ENCODE measurements around the gene AGTPBP1. TPM values are rescaled to one million over a fixed set of nuclear protein-coding genes. Genes with fewer than 3 reads are reported as not detected.

AGTPBP1 gene
- total RNA-seq, 4 donors from 2014 or later = 12.9 to 36.6 (median 29.1) TPM

GRCh38 chr9:85508616-85509015, 233.1 kb downstream of the AGTPBP1 start:
- TF ChIP-seq, protein P1, sequence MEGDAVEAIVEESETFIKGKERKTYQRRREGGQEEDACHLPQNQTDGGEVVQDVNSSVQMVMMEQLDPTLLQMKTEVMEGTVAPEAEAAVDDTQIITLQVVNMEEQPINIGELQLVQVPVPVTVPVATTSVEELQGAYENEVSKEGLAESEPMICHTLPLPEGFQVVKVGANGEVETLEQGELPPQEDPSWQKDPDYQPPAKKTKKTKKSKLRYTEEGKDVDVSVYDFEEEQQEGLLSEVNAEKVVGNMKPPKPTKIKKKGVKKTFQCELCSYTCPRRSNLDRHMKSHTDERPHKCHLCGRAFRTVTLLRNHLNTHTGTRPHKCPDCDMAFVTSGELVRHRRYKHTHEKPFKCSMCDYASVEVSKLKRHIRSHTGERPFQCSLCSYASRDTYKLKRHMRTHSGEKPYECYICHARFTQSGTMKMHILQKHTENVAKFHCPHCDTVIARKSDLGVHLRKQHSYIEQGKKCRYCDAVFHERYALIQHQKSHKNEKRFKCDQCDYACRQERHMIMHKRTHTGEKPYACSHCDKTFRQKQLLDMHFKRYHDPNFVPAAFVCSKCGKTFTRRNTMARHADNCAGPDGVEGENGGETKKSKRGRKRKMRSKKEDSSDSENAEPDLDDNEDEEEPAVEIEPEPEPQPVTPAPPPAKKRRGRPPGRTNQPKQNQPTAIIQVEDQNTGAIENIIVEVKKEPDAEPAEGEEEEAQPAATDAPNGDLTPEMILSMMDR (IDR thresholded peaks at IDR 0.05) = no peak
- TF ChIP-seq POLR2A (IDR thresholded peaks at IDR 0.05) = no peak
- H3K36me3 ChIP-seq = no peaks in the 10 kb centered on the region
- H3K4me1 ChIP-seq = no peaks in the 10 kb centered on the region
- DNase-seq = no peak
- intact Hi-C loops (cut with DNase I; ENCODE audit: low total_unique reads) = no loop called here
- H3K27ac ChIP-seq = no peak overlapping the region
- H3K27me3 ChIP-seq = no peaks in the 10 kb centered on the region
- no peak overlapping the region for H3K4me3 ChIP-seq
- H3K9me3 ChIP-seq = no peaks in the 10 kb centered on the region

DNA sequence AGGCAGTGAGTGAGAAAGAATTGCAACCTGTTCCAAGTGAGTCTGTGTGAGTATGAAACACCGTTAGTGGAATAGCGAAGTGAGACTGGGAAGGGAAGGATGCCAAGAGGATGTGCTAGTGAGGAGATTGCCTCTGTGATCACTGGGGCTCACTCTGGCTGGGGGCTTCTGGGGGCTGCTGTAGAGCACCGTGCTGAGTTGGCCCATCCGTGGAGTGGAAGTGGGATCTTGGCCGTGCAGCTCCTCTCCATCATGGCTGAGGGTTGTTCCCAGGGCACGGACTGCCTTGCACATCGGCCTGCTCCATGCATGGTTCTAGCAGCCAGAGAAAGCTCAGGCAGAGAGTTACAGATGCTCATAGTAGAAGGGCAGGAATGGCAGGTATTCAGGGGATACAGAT, 236.1 kb downstream of the AGTPBP1 start:
- H3K9me3 ChIP-seq = no peaks in the 10 kb centered on the region
- no peaks in the 10 kb centered on the region for H3K36me3 ChIP-seq
- no peak overlapping the region for H3K27ac ChIP-seq
- TF ChIP-seq POLR2A (IDR thresholded peaks at IDR 0.05) = no peak
- TF ChIP-seq, protein P1 (IDR thresholded peaks at IDR 0.05) = no peak
- no peak for DNase-seq
- H3K4me1 ChIP-seq = no peaks in the 10 kb centered on the region
- intact Hi-C loops (cut with DNase I; ENCODE audit: low total_unique reads) = no loop called here
- H3K27me3 ChIP-seq = no peaks in the 10 kb centered on the region
- H3K4me3 ChIP-seq = no peak overlapping the region

GRCh38 chr9:85502815-85503655, 238.7 kb downstream of the AGTPBP1 start:
- Histone ChIP-seq H3K27me3 (no peaks in the 10 kb centered on the region), H3K36me3 (peaks cover 0 to 3% of the 10 kb centered on the region in 2 donors), H3K4me1 (no peaks in the 10 kb centered on the region), H3K9me3 (no peaks in the 10 kb centered on the region), H3K4me3 (no peak overlapping the region), H3K27ac (no peak overlapping the region)
- intact Hi-C loops (cut with DNase I; ENCODE audit: low total_unique reads) = no loop called here
- DNase-seq = no peak
- TF ChIP-seq, protein P1 (IDR thresholded peaks at IDR 0.05) = no peak

DNA sequence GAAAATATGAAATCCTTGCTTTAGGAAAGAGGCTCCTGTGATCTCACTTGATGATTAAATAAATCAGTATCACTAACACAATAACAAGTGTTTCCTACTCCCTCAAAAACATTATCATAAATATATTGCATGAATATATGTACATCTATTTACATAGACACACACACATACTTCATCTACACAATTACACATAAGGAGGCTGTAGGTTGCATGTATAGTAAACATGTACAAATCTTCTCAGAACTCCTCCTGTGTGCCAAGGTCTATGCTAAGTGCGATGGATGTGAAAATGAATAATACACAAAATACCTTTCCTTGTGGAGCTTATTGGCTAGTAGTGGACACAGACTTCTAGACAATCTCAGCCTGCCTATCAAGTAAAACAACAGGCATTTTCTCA, 239.9 kb downstream of the AGTPBP1 start:
- DNase-seq = no peak
- peaks cover 0 to 5% of the 10 kb centered on the region in 2 donors for H3K36me3 ChIP-seq
- intact Hi-C loops (cut with DNase I; ENCODE audit: low total_unique reads) = no loop called here

GRCh38 chr9:85501456-85501855, 240.3 kb downstream of the AGTPBP1 start:
- intact Hi-C loops (cut with DNase I; ENCODE audit: low total_unique reads) = no loop called here
- TF ChIP-seq, protein P1 (IDR thresholded peaks at IDR 0.05) = no peak
- no peak for TF ChIP-seq POLR2A (IDR thresholded peaks at IDR 0.05)
- peaks cover 0 to 5% of the 10 kb centered on the region in 2 donors for H3K36me3 ChIP-seq

More for the DNA sequence above, 239.9 kb downstream of the AGTPBP1 start:
- TF ChIP-seq, protein P1 (IDR thresholded peaks at IDR 0.05) = no peak
- TF ChIP-seq POLR2A (IDR thresholded peaks at IDR 0.05) = no peak
- no peaks in the 10 kb centered on the region for H3K4me1 ChIP-seq
- no peaks in the 10 kb centered on the region for H3K9me3 ChIP-seq
- no peak overlapping the region for H3K27ac ChIP-seq
- no peak overlapping the region for H3K4me3 ChIP-seq
- H3K27me3 ChIP-seq = no peaks in the 10 kb centered on the region

More at GRCh38 chr9:85501456-85501855, 240.3 kb downstream of the AGTPBP1 start:
- Histone ChIP-seq H3K27me3 (no peaks in the 10 kb centered on the region), H3K4me3 (no peak overlapping the region), H3K27ac (no peak overlapping the region), H3K9me3 (no peaks in the 10 kb centered on the region), H3K4me1 (no peaks in the 10 kb centered on the region)
- no peak for DNase-seq
